ENCODE results near the gene WDR3. TPM values are rescaled to one million over a fixed set of nuclear protein-coding genes. Genes with fewer than 3 reads are reported as not detected.

Gene WDR3
- total RNA-seq, 4 donors from 2014 or later = 1.1 to 6.8 (median 2.7) TPM

DNA sequence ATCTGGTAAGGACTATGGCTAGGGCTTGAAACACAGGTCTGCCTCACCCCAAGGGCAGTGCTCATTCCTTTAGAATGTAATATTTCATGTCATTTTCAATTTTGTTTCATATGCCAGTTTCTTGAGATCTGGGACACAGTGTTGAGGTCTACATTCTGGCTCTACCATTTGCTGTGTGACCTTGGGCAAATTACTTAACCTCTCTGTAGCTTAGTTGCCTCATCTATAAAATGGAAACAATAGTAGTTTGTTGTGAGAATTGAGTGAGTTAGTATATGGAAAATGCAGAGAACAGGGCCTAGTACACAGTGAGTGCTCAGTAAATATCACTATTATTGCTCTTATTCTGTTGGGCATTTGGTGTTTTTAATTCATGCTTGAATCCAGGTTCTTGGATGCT is 84.4 kb downstream of the WDR3 start:
- Histone ChIP-seq H3K4me1 (no peaks in the 10 kb centered on the region), H3K27me3 (no peaks in the 10 kb centered on the region), H3K9me3 (no peaks in the 10 kb centered on the region), H3K4me3 (no peak overlapping the region), H3K36me3 (no peaks in the 10 kb centered on the region), H3K27ac (no peak overlapping the region)
- intact Hi-C loops (cut with DNase I; ENCODE audit: low total_unique reads) (no loop called here), in situ Hi-C loops (cut with MboI; ENCODE audit: low pct_ligation_motif_present in 1 of 4, low pct_unique_long_range_greater_than_20kb in 1 of 4, low sequenced_read_pairs in 3 of 4) (no loop called here)
- TF ChIP-seq POLR2AphosphoS5 (IDR thresholded peaks at IDR 0.05) (no peak), POLR2A (IDR thresholded peaks at IDR 0.05) (no peak), EP300 (IDR thresholded peaks at IDR 0.05; ENCODE audit: low read depth) (no peak)
- TF ChIP-seq, protein P1, sequence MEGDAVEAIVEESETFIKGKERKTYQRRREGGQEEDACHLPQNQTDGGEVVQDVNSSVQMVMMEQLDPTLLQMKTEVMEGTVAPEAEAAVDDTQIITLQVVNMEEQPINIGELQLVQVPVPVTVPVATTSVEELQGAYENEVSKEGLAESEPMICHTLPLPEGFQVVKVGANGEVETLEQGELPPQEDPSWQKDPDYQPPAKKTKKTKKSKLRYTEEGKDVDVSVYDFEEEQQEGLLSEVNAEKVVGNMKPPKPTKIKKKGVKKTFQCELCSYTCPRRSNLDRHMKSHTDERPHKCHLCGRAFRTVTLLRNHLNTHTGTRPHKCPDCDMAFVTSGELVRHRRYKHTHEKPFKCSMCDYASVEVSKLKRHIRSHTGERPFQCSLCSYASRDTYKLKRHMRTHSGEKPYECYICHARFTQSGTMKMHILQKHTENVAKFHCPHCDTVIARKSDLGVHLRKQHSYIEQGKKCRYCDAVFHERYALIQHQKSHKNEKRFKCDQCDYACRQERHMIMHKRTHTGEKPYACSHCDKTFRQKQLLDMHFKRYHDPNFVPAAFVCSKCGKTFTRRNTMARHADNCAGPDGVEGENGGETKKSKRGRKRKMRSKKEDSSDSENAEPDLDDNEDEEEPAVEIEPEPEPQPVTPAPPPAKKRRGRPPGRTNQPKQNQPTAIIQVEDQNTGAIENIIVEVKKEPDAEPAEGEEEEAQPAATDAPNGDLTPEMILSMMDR (IDR thresholded peaks at IDR 0.05) = no peak
- DNase-seq = no peak

Other genes with a start within 250 kb of the WDR3 start
- 10 to 100 TPM in 3 of 4 donors, 1 to 10 TPM in 1; 9.6 to 43.5 (median 31.5) TPM for gene GDAP2, start 118 bp upstream of the WDR3 start, total RNA-seq

Data from transverse colon (tissue), 4 donors.